A673 (cell line): Measurements from ENCODE around the gene MAP2K5.

ENCODE experiments used
- CTCF ChIP-seq: fragments of 300-800, 200-600 bp; sonication (generic); conservative IDR thresholded peaks from 2 replicates; pipeline ENCODE4 v1.5.1; 2017; ENCODE audit warnings: low read depth, mild to moderate bottlenecking, antibody characterized with exemption, low read length, moderate library complexity, mixed read lengths
- EZH2 ChIP-seq: fragments of 200-600 bp; sonication (generic); IDR thresholded peaks from 2 replicates; pipeline ENCODE4 v1.6.1; 2017; ENCODE audit warnings: borderline replicate concordance, low read depth, mild to moderate bottlenecking, mixed read lengths, antibody characterized with exemption, low read length; ENCODE audit not compliant: poor library complexity, severe bottlenecking

GRCh38 chr15:67575039-67575502, 32.6 kb downstream of the MAP2K5 start:
- TF ChIP-seq EZH2, result no peak
- no peak for TF ChIP-seq CTCF
